PC-3 (cell line): ENCODE results near the gene LRRC45. TPM values are rescaled to one million over a fixed set of nuclear protein-coding genes. Genes with fewer than 3 reads are reported as not detected.

ENCODE experiments used
- ATAC-seq: fragments of 200-7000 bp; cut with Tn5 transposase; 2 replicates; pipeline ENCODE4 v1.9.1; 2020; ENCODE audit warnings: mild to moderate bottlenecking, moderate library complexity
- BruUV-seq: library from RNA; stranded (reverse); fragments of 400-500 nt; replicated peaks from 2 replicates; lab custom pipeline; 2021; lab: Mats Ljungman, UMichigan
- CTCF ChIA-PET: fragments of 300-600 bp; sonication (Branson Sonifier 250); formaldehyde crosslinking; loops from one replicate; lab custom pipeline; 2022; ENCODE audit warnings: antibody characterized with exemption; lab: Charles Lee
- POLR2A ChIA-PET: fragments of 300-600 bp; sonication (Branson Sonifier 250); formaldehyde crosslinking; loops from one replicate; lab custom pipeline; 2022; ENCODE audit warnings: antibody characterized with exemption; ENCODE audit not compliant: unreplicated experiment; lab: Charles Lee
- DNase-seq: peaks from one replicate; pipeline ENCODE4 v3.0.0-alpha.2; 2015
- H2AFZ ChIP-seq: fragments of 300-600 bp; sonication (generic); 2 replicates; pipeline ENCODE4 v1.6.0; 2016; ENCODE audit warnings: antibody characterized with exemption, low read length
- H3F3A ChIP-seq: fragments of 300-600 bp; sonication (generic); one replicate; pipeline ENCODE4 v1.6.0; 2017; ENCODE audit warnings: antibody characterized with exemption, low read length, control low read depth, mild to moderate bottlenecking; ENCODE audit not compliant: unreplicated experiment
- H3K27ac ChIP-seq: fragments of 300-600 bp; sonication (generic); 2 replicates; pipeline ENCODE4 v1.5.1; 2016; ENCODE audit warnings: mild to moderate bottlenecking, low read length
- H3K27me3 ChIP-seq: fragments of 300-600 bp; sonication (generic); 2 replicates; pipeline ENCODE4 v1.6.1; 2016; ENCODE audit warnings: low read length, mixed read lengths
- H3K36me3 ChIP-seq: fragments of 300-600 bp; sonication (generic); 2 replicates; pipeline ENCODE4 v1.6.1; 2016; ENCODE audit warnings: low read depth, mixed run types, low read length, mixed read lengths
- H3K4me1 ChIP-seq: fragments of 300-600 bp; sonication (generic); 2 replicates; pipeline ENCODE4 v1.5.1; 2016; ENCODE audit warnings: low read length; ENCODE audit not compliant: insufficient read depth
- H3K4me2 ChIP-seq: fragments of 300-600 bp; sonication (generic); 2 replicates; pipeline ENCODE4 v1.6.0; 2016; ENCODE audit warnings: low read length
- H3K4me3 ChIP-seq: fragments of 300-600 bp; sonication (generic); 2 replicates; pipeline ENCODE4 v1.5.1; 2016; ENCODE audit warnings: mild to moderate bottlenecking, low read length, mixed read lengths
- H3K79me2 ChIP-seq: fragments of 300-600 bp; sonication (generic); 2 replicates; pipeline ENCODE4 v1.6.1; 2017; ENCODE audit warnings: low read length, mixed read lengths
- H3K9ac ChIP-seq: fragments of 300-600 bp; sonication (generic); 2 replicates; pipeline ENCODE4 v1.6.0; 2016; ENCODE audit warnings: mild to moderate bottlenecking, low read length
- H3K9me2 ChIP-seq: fragments of 300-600 bp; sonication (generic); replicated peaks from 2 replicates; pipeline ENCODE4 v1.6.1; 2016; ENCODE audit warnings: mixed run types, low read length, mixed read lengths
- H3K9me3 ChIP-seq: fragments of 300-600 bp; sonication (generic); 2 replicates; pipeline ENCODE4 v1.6.1; 2016; ENCODE audit warnings: low read length, mixed read lengths
- H4K20me1 ChIP-seq: fragments of 300-600 bp; sonication (generic); 2 replicates; pipeline ENCODE4 v1.6.1; 2016; ENCODE audit warnings: low read length, mixed read lengths
- CTCF ChIP-seq: fragments of 300-600 bp; sonication (generic); conservative IDR thresholded peaks from 2 replicates; pipeline ENCODE4 v1.5.1; 2017; ENCODE audit warnings: antibody characterized with exemption, low read depth, mild to moderate bottlenecking, low read length
- EZH2 ChIP-seq: fragments of 300-600 bp; sonication (generic); IDR thresholded peaks from one replicate; pipeline ENCODE4 v1.6.1; 2017; ENCODE audit warnings: antibody characterized with exemption, mild to moderate bottlenecking, low read length; ENCODE audit not compliant: unreplicated experiment
- EZH2phosphoT487 ChIP-seq: fragments of 300-600 bp; sonication (generic); IDR thresholded peaks from 2 replicates; pipeline ENCODE4 v1.6.1; 2018; ENCODE audit warnings: mild to moderate bottlenecking, antibody characterized with exemption, low read length, borderline replicate concordance
- intact Hi-C: fragments of 100-400 bp; cut with micrococcal nuclease; formaldehyde crosslinking; loops from 2 replicates; pipeline ENCODE4 v1.9.0; 2023
- total RNA-seq: library from RNA; depleted of rRNA; stranded (reverse); fragments of >200 nt; gene quantifications from 2 replicates; pipeline ENCODE4 v1.2.3, GENCODE V29; 2014

The LRRC45 gene
- total RNA-seq, 1 experiment from 2014 or later = 71.5 TPM

- Histone ChIP-seq H3K4me1 (peaks cover 29% of the 10 kb centered on the region), H4K20me1 (peaks cover 8% of the 10 kb centered on the region; the same call in 1 of the 2 replicates), H2AFZ (no peak overlapping the region), H3K9me3 (no peaks in the 10 kb centered on the region), H3K9ac (no peak overlapping the region), H3K36me3 (no peaks in the 10 kb centered on the region), H3K4me2 (no peak overlapping the region), H3F3A (no peaks in the 10 kb centered on the region), H3K9me2 (no peaks in the 10 kb centered on the region), H3K27ac (no peak overlapping the region), H3K27me3 (no peaks in the 10 kb centered on the region), H3K4me3 (no peak overlapping the region), H3K79me2 (peaks cover 17% of the 10 kb centered on the region)
- intact Hi-C loops = loop anchor here (5.0 kb wide), 1 partner anchor 63 kb away; the partner anchor contains the start of gene FASN
- DNase-seq = no peak
- TF ChIP-seq EZH2phosphoT487 = no peak
- no peak for TF ChIP-seq CTCF
- no peak for TF ChIP-seq EZH2
- CTCF ChIA-PET = no interaction called here
- no TSS peak for BruUV-seq
- ATAC-seq = no peak
- POLR2A ChIA-PET = no interaction called here
Observed at GRCh38 chr17:82034371-82035011, 11.4 kb downstream of the LRRC45 start.

GRCh38 chr17:82035488-82035887, 12.4 kb downstream of the LRRC45 start:
- no peaks in the 10 kb centered on the region for H3K27me3 ChIP-seq
- H3K36me3 ChIP-seq = no peaks in the 10 kb centered on the region
- CTCF ChIA-PET = no interaction called here
- DNase-seq (no peak), ATAC-seq (no peak)
- BruUV-seq = no TSS peak
- H3K4me3 ChIP-seq = peak overlapping the region; percentile 28; the same call in 1 of the 2 replicates
- no peak overlapping the region for H2AFZ ChIP-seq
- no peaks in the 10 kb centered on the region for H3K9me3 ChIP-seq
- H3K9me2 ChIP-seq = no peaks in the 10 kb centered on the region
- no peaks in the 10 kb centered on the region for H3F3A ChIP-seq
- intact Hi-C loops = loop anchor here (5.0 kb wide), 1 partner anchor 62 kb away; the partner anchor contains the start of gene FASN
- H4K20me1 ChIP-seq = peaks cover 8% of the 10 kb centered on the region; the same call in 1 of the 2 replicates
- peaks cover 17% of the 10 kb centered on the region for H3K79me2 ChIP-seq
- H3K9ac ChIP-seq = no peak overlapping the region
- TF ChIP-seq EZH2phosphoT487 (no peak), EZH2 (no peak), CTCF (no peak)
- H3K4me2 ChIP-seq = peak overlapping the region; percentile 93
- peaks cover 25% of the 10 kb centered on the region for H3K4me1 ChIP-seq
- H3K27ac ChIP-seq = no peak overlapping the region
- POLR2A ChIA-PET = no interaction called here
